Measurements from ENCODE around the gene ID1.

ID1 gene

GRCh38 chr20:31603822-31604566, 1.1 kb upstream of the ID1 start:
- Mint-ChIP-seq H3K27me3 (ENCODE audit: low read depth, poor library complexity) (peaks cover 3% of the 10 kb centered on the region), H3K4me3 (peak overlapping the region; percentile 96), H3K9me3 (peaks cover 5% of the 10 kb centered on the region), H3K4me1 (peaks cover 38% of the 10 kb centered on the region), H3K36me3 (ENCODE audit: low read depth) (peaks cover 6% of the 10 kb centered on the region), H3K27ac (peak overlapping the region; percentile 100)
- TF ChIP-seq, protein P1, sequence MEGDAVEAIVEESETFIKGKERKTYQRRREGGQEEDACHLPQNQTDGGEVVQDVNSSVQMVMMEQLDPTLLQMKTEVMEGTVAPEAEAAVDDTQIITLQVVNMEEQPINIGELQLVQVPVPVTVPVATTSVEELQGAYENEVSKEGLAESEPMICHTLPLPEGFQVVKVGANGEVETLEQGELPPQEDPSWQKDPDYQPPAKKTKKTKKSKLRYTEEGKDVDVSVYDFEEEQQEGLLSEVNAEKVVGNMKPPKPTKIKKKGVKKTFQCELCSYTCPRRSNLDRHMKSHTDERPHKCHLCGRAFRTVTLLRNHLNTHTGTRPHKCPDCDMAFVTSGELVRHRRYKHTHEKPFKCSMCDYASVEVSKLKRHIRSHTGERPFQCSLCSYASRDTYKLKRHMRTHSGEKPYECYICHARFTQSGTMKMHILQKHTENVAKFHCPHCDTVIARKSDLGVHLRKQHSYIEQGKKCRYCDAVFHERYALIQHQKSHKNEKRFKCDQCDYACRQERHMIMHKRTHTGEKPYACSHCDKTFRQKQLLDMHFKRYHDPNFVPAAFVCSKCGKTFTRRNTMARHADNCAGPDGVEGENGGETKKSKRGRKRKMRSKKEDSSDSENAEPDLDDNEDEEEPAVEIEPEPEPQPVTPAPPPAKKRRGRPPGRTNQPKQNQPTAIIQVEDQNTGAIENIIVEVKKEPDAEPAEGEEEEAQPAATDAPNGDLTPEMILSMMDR (IDR thresholded peaks at IDR 0.05), result no peak
- DNase-seq, result peak; percentile 99

- Mint-ChIP-seq H3K4me1 (peaks cover 39% of the 10 kb centered on the region), H3K9me3 (peaks cover 5% of the 10 kb centered on the region), H3K4me3 (peak overlapping the region; percentile 96), H3K27ac (peak overlapping the region; percentile 100), H3K27me3 (ENCODE audit: low read depth, poor library complexity) (peaks cover 3% of the 10 kb centered on the region), H3K36me3 (ENCODE audit: low read depth) (peaks cover 6% of the 10 kb centered on the region)
- DNase-seq, result no peak
- TF ChIP-seq, protein P1 (IDR thresholded peaks at IDR 0.05), result no peak
Observed at GRCh38 chr20:31604567-31605030, 490 bp upstream of the ID1 start.

- Mint-ChIP-seq H3K36me3 (ENCODE audit: low read depth) (peaks cover 6% of the 10 kb centered on the region), H3K27ac (peak overlapping the region; percentile 100), H3K27me3 (ENCODE audit: low read depth, poor library complexity) (peaks cover 3% of the 10 kb centered on the region), H3K4me1 (peaks cover 39% of the 10 kb centered on the region), H3K4me3 (peak overlapping the region; percentile 96), H3K9me3 (no peaks in the 10 kb centered on the region)
- peak; percentile 45 for DNase-seq
- TF ChIP-seq, protein P1 (IDR thresholded peaks at IDR 0.05), result no peak
Observed at GRCh38 chr20:31605902-31606803, 1.1 kb downstream of the ID1 start.

DNA sequence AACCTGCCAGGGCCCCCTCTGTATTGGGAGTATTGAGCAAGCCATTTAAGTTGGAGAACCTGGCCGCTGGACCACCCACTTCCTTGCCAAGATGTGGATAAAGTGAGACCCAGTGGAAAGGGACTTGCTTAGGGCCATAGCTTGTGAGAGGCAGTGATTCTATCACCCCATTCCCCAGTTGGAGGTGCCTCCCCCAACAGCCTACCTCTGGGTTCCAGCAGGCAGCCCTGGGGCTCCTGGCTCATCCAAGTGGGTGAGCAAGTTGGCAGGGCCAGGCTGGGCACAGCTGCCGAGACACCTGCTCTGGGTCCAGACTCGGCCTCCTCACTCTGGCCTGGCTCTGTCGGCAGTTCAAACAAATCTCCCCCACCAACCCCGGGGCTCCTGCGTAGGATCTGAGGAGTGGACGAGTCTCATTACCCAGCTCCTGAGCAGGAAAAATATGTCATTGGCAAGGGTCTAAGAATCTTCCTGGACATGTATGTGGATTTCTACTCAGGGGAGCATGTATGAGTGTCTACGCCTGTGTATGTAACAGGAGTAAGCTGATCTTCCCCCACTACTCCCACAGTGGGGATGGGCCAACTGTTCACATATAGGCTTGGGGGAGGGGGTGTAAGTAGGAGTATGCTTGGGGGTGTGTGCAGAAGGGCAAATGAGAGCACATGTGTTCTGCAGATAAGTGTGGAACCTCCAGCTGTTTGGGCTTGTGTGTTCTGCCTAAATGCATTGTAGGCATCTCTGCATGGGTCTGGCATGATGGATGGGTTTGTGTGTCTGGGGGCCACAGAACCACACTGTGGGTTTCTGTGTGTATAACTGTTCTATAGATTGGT, 1.9 kb downstream of the ID1 start:
- Mint-ChIP-seq H3K27me3 (ENCODE audit: low read depth, poor library complexity) (peaks cover 3% of the 10 kb centered on the region), H3K27ac (peak overlapping the region; percentile 100), H3K4me3 (peak overlapping the region; percentile 96), H3K36me3 (ENCODE audit: low read depth) (peaks cover 6% of the 10 kb centered on the region), H3K4me1 (peaks cover 39% of the 10 kb centered on the region), H3K9me3 (no peaks in the 10 kb centered on the region)
- DNase-seq, result peak; percentile 31
- TF ChIP-seq, protein P1 (IDR thresholded peaks at IDR 0.05), result no peak

DNA sequence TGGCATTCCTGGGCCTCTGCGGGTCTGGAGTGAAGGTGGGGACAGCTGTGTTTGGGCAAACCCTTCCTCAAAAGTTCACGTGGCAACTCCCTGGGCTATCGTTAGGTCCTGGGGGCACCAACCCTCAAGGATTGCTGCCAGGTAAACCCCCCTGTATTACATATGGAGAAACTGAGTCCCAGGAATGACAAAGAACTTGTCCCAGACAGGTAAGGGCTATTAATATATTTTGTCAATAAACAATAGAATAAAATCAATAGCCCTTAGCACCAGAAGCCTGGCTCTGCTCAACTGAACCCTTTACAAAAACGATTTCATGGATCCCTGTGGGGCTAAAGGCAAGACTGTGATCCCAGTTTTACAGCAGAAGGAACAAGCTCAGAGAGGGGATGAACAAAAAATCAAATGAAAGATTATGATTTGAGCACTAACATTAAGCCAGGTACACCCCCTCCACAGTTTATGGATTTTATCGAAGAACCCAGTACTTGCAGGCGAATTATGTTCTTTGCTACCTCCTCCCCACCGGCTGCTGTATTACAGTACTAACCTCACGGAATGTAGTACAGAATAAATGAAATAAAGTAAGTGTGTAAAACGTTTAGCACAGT, 2.7 kb downstream of the ID1 start:
- Mint-ChIP-seq H3K27ac (peak overlapping the region; percentile 94), H3K36me3 (ENCODE audit: low read depth) (peaks cover 6% of the 10 kb centered on the region), H3K9me3 (no peaks in the 10 kb centered on the region), H3K4me3 (peak overlapping the region; percentile 96), H3K27me3 (ENCODE audit: low read depth, poor library complexity) (peaks cover 3% of the 10 kb centered on the region), H3K4me1 (peaks cover 34% of the 10 kb centered on the region)
- TF ChIP-seq, protein P1 (IDR thresholded peaks at IDR 0.05), result no peak
- no peak for DNase-seq
